H54 (cell line): ENCODE results near the gene ZNF492.
"Not testable (repeated sequence)": the region's sequence is repeated elsewhere in the genome, so short reads cannot be mapped to it uniquely, and the experiment has no call there.

Experiments used
- DNase-seq: peaks from one replicate; pipeline ENCODE4 v3.0.0; 2011; ENCODE audit warnings: low spot score, mixed read lengths; ENCODE audit not compliant: insufficient read length
- FAIRE-seq: peaks from 3 replicates; lab custom pipeline; 2011; peaks lifted over from hg19 to GRCh38; lab: Jason Lieb, UNC
- POLR2A ChIP-seq: IDR thresholded peaks from 2 replicates; pipeline ENCODE4 v1.6.1; 2011; ENCODE audit warnings: low read depth, mild to moderate bottlenecking, low read length

The ZNF492 gene

DNA sequence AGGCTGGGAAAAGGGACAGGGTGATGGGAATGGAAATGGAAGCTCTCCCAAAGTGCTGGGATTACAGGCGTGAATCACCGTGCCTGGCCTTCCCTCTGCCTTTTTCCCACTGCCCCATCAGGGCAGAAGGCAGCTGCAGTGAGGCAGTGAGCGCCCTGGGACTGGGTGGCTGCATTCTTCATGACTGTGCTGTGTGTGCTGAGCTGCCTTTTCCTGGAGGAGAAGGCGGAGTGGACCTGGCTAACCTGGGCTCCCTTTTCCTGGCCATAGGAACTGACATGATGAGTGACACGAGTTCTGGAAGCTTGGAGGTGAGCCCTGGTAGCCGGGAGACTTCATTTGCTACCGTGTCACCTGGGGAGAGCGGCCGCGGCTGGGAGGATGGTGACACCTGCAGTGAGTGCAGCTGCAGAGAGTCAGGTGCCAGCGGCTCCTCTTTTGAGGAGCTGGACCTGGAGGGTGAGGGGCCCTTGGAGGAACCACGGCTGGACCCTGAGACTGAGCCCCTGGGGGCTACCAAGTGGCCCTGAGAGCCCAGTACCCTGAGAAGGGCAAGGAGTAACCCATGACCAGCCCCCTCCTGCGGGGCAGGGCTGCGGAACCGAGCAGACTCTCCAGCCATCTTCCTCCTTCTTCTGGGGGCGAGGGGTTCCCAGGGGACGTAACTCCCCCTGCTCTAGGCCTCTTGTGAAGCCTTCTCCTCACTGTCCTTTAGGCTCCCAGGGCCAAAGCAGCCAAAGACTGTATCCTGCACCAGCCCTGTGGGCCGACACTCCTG is 26.3 kb upstream of the ZNF492 start:
- no peak for FAIRE-seq
- DNase-seq: no peak
- no peak for TF ChIP-seq POLR2A

DNA sequence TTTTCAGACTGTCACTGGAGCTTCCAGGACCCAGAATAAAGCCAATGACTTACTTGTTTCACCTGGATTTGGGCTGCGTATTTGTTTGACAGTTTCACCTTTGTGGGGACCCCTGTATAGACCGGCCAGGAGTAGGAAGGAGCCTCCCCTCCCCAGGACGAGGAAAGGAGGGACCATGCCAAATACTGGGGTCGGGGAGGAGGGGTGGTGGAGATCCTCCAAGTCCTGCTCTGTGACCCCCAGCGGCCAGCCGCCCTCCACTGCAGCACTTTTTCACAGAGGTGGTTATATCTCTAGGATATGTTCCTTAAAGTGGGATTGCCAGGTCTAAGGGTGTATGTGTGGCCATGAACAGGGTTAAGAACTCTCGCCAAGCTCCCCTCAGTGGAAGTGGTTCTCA is 25.7 kb upstream of the ZNF492 start:
- no peak for FAIRE-seq
- TF ChIP-seq POLR2A: no peak
- DNase-seq: no peak

DNA sequence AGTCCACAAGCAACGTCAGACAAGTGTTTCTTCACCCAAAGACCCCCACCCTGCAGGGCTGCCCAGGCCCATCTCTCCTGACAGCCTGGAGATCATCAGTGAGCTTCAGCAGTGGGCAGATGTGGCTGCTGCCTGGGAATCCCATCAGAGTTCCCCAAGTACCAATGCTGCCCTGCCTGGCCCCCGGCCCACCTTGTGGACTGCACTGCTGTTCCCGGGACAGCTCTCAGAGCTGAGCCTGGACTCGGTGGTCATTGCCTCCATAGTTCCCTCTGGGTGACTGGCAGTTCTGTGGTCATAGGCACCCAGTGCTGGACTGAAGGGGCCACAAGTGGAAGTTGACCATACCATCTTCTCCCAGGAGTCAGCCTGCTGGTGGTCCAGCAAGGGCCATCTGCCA is 24.5 kb upstream of the ZNF492 start:
- FAIRE-seq: no peak
- DNase-seq: no peak
- TF ChIP-seq POLR2A: no peak

DNA sequence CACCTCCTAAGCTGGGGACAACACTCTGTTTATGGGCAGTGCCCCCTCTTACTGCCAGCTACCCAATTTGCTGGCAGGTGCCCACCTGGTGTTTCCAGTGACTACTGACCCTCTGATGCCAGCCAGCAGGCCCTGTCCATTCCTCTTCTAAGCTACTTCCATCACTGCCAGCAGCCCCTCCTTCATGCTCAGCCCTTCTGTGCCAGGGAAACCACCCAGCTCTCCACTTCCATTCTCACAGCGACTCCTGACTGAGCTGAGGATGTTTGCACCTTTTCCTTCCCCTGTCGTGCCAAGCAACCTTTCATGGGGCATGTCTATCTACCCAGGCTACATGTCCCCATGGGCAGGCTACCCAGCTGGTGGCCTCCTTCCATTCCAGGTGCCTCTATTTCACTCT is 24.0 kb upstream of the ZNF492 start:
- FAIRE-seq: no peak
- TF ChIP-seq POLR2A: no peak

DNA sequence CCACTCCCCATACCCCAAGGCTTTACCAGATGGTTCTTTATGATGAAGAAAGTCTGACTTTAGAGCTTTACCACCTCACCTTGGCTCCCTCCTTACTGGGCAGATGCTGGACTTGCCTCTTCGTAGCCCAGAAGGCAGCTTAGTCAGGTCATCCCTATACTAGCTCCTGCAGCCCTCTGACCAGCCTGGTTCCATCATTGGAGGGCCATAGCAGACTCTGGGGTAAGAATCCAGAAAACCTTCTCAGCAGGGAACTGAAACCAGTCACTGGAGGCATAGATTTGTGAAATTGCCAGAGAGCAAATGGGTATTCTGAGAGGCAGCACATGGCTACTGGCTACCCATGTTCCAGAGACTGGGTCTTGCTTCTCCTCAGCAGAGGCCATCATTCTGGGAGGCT is 21.8 kb upstream of the ZNF492 start:
- DNase-seq (no peak), FAIRE-seq (no peak)
- TF ChIP-seq POLR2A: no peak

More for the DNA sequence above, 24.0 kb upstream of the ZNF492 start:
- DNase-seq: no peak

DNA sequence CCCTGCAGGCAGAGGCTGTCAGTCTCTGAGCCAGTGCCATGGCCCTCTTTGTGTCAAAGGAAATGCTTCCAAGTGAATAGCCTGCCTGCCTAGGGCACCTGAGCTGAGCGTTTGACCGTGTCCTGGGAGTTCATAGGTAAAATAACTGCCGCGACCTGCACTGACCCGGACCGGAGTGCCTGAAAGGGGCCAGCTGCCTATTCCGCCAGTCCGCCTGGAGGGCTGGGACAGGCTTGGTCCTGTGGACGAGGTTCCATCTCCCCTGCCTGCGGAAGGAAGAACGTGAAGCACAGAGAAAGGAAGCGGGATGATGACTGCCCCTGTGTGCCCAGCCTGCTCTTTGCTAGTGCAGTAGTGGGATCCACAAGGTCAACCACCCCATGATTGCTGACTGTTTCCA is 17.5 kb upstream of the ZNF492 start:
- DNase-seq (no peak), FAIRE-seq (no peak)
- TF ChIP-seq POLR2A: no peak

DNA sequence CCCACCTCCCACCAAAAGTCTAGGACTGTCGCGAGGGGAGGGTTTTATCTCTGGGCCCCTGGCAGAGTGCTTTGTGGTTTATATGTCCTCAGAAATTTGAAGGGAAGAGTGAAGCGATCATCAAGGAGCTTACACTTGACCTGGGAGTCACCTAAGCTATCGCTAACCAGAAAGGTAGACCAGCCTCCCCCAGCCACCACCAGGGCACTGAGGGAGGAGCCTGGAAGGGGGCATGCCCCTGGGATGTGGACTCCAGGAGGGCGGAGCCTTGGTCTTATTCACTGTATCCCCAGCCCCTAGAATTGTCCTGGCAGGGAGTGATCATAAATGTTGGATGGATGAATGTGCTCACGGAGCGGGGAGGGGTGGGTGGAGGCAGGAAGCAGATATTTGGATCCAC is 16.9 kb upstream of the ZNF492 start:
- FAIRE-seq, DNase-seq: not testable (repeated sequence)

DNA sequence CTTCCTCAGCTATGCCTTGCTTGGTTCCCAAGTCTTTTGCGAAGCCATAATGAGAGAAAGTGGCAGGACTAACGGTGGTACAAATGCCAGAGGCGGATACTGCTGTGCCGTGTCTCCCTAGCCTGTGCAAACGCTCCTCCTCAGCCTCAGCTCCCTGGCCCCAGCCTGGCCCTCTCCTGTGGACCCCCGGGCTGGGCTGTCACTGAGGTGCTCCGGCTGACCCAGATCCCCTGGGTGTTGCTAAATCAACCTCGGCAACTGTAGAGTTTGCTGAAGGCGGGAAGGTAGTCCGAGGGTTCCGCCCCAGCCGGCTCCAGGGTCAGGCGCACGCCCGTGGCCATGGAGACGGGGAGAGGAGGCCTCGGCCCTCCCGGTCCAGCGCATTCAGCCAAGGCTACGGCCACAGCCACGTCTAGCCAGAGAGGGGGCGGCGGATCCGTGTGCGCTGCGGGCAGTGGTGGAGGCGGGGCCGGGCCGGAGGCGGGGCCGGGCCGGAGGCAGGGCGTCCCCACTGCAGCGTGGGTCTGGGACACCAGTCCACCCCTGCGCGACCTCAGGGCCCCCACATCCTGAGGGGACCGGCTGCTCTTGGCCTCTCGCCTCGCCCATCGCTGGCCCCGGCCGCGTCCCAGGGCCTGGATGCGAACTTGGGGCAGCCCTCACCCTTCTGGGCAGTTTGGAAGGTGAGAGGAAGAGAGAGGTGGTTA is 16.4 kb upstream of the ZNF492 start:
- no peak for TF ChIP-seq POLR2A
- no peak for DNase-seq
- FAIRE-seq: no peak

DNA sequence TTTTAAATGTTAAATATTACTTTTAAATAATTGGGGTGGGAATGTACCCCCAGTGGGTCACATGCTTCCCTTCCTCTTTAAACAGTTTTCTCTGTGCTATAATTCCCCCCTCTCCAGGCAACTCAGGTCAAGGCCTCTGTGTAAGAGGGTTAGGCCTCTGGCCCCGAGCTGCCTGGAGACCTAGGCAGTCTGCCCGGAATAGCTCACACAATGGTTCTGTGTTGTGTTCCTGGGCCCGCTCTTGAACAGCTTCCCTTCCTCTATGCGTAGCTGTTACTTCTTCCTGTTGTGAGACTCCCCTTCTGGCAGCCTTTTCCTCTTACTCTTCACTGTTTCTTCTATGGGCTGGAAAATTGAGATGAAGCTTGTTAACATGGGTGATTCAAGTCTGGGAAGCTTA is 14.8 kb upstream of the ZNF492 start:
- DNase-seq (no peak), FAIRE-seq (no peak)
- no peak for TF ChIP-seq POLR2A

DNA sequence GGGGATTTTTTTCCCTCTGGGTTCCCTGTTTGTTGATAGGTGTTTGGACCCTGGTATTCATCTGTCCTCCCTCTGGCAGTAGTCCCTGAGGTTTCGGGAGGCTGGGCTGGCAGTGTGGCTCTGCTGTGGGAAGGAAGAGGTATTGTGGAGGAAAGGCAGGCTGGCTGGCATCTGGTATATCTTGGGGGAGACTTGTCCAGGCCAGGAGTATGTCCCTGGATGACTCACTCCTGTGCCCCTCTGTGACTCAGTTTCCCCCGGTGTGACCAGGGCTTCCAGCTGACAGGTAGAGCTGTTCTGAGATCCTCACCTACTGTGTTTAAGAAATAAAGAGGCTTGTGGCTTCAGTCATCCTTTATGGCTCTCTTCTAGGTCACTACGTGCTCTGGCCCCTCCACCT is 14.2 kb upstream of the ZNF492 start:
- no peak for TF ChIP-seq POLR2A
- no peak for FAIRE-seq

DNA sequence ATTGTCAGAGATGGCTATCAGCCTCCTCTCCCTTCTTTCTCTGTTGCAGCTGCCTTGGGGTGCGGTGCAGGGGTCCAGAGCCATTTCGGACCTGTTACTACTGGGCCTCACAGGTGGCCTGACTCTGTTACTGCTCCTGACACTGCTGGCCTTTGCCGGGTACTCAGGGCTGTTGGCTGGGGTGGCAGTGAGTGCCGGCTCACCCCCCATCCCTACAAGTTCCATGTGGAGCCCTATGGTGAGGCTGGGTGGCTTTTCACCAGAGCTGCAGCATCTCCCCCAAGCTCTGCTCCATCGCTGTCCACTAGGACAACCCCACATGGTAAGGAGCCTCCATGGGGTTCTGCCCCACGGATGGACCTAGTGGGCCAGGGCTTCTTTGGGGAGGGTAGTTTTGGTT is 13.7 kb upstream of the ZNF492 start:
- no peak for DNase-seq
- no peak for TF ChIP-seq POLR2A
- no peak for FAIRE-seq

More for the DNA sequence above, 14.2 kb upstream of the ZNF492 start:
- DNase-seq: no peak

DNA sequence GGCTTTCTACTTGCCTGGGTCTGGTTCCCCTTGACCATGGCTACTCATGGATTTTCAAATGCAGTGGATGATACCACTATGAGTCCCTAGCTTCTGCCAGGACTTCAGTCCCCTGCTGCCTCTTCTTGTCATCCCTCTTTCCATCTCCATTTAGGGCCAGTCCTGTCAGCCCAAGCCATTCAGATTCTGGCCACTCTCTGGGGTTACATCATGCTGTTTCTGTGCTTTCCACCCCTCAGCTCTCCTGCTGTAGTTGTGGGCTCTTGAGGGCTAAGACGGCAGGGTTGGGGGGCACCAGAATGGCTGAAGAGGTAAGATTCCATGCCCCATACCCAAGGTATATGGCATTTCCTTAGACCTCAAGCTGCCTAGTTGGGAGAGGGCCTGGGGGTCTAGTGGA is 13.2 kb upstream of the ZNF492 start:
- DNase-seq (no peak), FAIRE-seq (no peak)
- TF ChIP-seq POLR2A: no peak

DNA sequence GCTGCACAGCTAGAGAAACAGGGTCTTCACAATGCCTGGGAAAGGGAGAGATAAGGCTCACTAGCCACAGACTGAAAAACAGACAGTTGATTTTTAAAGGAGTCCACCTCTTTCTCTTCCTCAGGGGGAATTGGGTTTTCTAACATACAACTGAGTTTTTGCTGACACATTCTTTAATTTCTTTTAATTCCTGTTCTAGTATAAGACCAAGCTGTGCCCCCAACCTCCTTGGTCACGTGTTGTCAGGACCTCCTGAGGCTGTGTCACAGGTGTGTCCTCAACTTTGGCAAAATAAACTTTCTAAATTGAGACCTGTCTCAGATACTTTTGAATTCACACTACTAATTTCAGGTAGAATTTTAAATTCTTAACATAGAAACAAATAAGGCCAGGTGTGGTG is 12.1 kb upstream of the ZNF492 start:
- FAIRE-seq: no peak
- no peak for TF ChIP-seq POLR2A
- DNase-seq: no peak

DNA sequence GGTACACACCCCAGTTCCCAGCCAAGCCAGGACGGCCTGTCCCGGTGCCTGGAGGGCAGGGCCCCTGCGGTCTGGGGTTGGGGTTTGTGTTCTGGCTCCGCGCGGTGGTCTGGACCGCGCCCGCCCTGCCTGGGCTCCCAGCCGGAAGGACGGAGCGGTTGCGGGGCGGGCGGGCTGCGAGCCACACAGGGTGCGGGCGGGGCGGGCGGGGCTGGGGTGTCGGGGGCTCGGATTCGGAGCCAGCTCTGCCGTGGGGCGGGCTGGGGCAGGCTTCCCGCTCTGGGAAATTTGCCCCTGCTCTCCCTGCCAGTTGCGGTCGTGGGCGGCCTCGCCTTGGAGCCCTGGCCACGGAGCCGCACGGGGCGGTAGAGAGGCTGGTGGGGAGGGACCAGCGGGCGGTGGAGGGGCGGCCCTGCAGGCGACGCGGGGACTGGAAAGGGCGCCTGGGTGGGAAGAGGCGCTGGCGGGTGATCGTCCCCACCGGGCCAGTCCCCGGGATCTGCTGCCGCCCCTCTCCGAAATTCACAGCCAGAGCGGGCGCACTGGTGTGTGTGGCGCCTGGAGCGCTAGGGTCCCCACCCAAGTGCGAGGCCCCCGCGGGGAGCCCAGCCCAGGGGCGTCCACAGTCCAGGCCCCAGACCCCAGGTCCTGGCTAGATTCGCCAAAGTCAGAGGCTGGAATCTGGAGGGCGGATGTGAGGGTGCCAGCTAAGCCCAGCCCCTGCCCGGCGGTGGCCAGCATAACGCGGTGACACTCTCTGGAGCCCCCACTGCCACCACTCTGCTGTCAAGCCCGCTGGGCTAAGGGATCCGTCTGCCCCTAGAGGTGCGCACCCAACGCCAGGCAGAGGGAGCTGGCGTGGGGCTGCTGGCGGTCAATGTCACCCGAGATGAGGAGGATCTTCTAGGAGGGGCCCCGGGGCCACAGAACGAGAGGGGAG is 11.0 kb upstream of the ZNF492 start:
- no peak for FAIRE-seq
- no peak for DNase-seq
- TF ChIP-seq POLR2A: no peak

DNA sequence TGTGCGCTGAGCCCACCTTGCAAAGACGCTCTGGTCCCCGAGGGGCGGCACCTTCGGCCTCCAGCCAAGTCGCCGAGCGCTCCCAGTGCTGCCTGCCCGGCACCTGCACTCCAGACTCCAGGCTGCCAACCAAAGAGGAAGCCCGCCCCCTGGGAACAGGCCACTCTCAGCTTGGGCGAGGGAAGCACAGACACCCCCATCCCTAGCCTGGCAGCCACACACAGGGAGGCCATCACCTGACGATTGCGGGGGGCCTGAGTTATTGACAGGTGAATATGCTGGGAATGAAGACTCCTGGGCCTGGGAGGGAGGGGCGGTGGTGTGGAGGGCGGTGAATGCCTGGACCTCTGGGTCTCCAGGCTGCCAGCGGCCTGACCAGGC is 10.3 kb upstream of the ZNF492 start:
- no peak for DNase-seq
- TF ChIP-seq POLR2A: no peak
- no peak for FAIRE-seq
